Smooth muscle cell (in vitro differentiated cells): ENCODE data around the gene SLC27A3. TPM values are rescaled to one million over a fixed set of nuclear protein-coding genes. Genes with fewer than 3 reads are reported as not detected.

ENCODE experiments used
- DNase-seq: peaks from one replicate; lab custom pipeline; 2025; ENCODE audit not compliant: unreplicated experiment; lab: John Stamatoyannopoulos, UW
- H2AFZ ChIP-seq: fragments of 200-600 bp; sonication (generic); 2 replicates; pipeline ENCODE4 v1.6.0; 2016; ENCODE audit warnings: antibody characterized with exemption, low read depth, mild to moderate bottlenecking
- H3F3A ChIP-seq: fragments of 200-600 bp; sonication (generic); 2 replicates; pipeline ENCODE4 v1.6.0; 2017; ENCODE audit warnings: antibody characterized with exemption, low read depth
- H3K27ac ChIP-seq: fragments of 200-600 bp; sonication (generic); 2 replicates; pipeline ENCODE4 v1.5.1; 2016; ENCODE audit warnings: low read depth, mild to moderate bottlenecking
- H3K27me3 ChIP-seq: fragments of 200-600 bp; sonication (generic); 2 replicates; pipeline ENCODE4 v1.6.1; 2016; ENCODE audit warnings: low read depth, mild to moderate bottlenecking
- H3K36me3 ChIP-seq: fragments of 200-600 bp; sonication (generic); 2 replicates; pipeline ENCODE4 v1.5.1; 2016; ENCODE audit warnings: low read depth
- H3K4me1 ChIP-seq: fragments of 200-600 bp; sonication (generic); 2 replicates; pipeline ENCODE4 v1.5.1; 2016; ENCODE audit warnings: low read depth
- H3K4me2 ChIP-seq: fragments of 200-600 bp; sonication (generic); 2 replicates; pipeline ENCODE4 v1.6.0; 2016; ENCODE audit warnings: mild to moderate bottlenecking
- H3K4me3 ChIP-seq: fragments of 200-600 bp; sonication (generic); 2 replicates; pipeline ENCODE4 v1.5.1; 2016; ENCODE audit warnings: mild to moderate bottlenecking
- H3K79me2 ChIP-seq: fragments of 200-600 bp; sonication (generic); 2 replicates; pipeline ENCODE4 v1.6.0; 2016; ENCODE audit warnings: low read depth, mild to moderate bottlenecking
- H3K9ac ChIP-seq: fragments of 200-600 bp; sonication (generic); 2 replicates; pipeline ENCODE4 v1.6.0; 2016; ENCODE audit warnings: low read depth
- H3K9me3 ChIP-seq: fragments of 200-600 bp; sonication (generic); replicated peaks from 2 replicates; pipeline ENCODE4 v1.5.1; 2016; ENCODE audit warnings: low read depth
- H4K20me1 ChIP-seq: fragments of 200-600 bp; sonication (generic); 2 replicates; pipeline ENCODE4 v1.6.0; 2016; ENCODE audit warnings: low read depth
- CTCF ChIP-seq: fragments of 200-600 bp; sonication (generic); IDR thresholded peaks from 2 replicates; pipeline ENCODE4 v1.5.1; 2017; ENCODE audit warnings: borderline replicate concordance, mild to moderate bottlenecking, antibody characterized with exemption; ENCODE audit not compliant: insufficient read depth, poor library complexity, severe bottlenecking
- WGBS: methylation state at CpG from one replicate; pipeline ENCODE4 v1.1.7; 2016; ENCODE audit warnings: low lambda C conversion rate; 5-methylcytosine and 5-hydroxymethylcytosine counted together
- polyA plus RNA-seq: library from polyadenylated mRNA; unstranded; fragments of >200 nt; fragmentation: Nextera tagmentation; extraction: Ambion mirVana; gene quantifications from 2 replicates; pipeline ENCODE4 v1.2.1, GENCODE V29; 2016
- total RNA-seq: library from RNA; depleted of rRNA; stranded (reverse); fragments of >200 nt; gene quantifications from 2 replicates; pipeline ENCODE4 v1.2.3, GENCODE V29; 2014

SLC27A3 gene
- total and polyA plus RNA-seq, 2 experiments from 2014 or later, result 21.3 to 41.0 TPM

GRCh38 chr1:153777648-153778047 is 2.4 kb downstream of the SLC27A3 start:
- TF ChIP-seq CTCF, result no peak
- Histone ChIP-seq H3F3A (peaks cover 13% of the 10 kb centered on the region), H3K27me3 (no peaks in the 10 kb centered on the region), H2AFZ (no peak overlapping the region), H3K79me2 (peaks cover 13% of the 10 kb centered on the region), H3K27ac (no peak overlapping the region), H4K20me1 (no peaks in the 10 kb centered on the region), H3K36me3 (no peaks in the 10 kb centered on the region), H3K9ac (no peak overlapping the region), H3K4me1 (peaks cover 10% of the 10 kb centered on the region), H3K4me2 (peak overlapping the region; percentile 98), H3K4me3 (no peak overlapping the region), H3K9me3 (no peaks in the 10 kb centered on the region)
- WGBS, result 45% methylated on average over 7 of the region's 7 CpGs
- DNase-seq, result no peak

GRCh38 chr1:153778051-153778823 is 3.0 kb downstream of the SLC27A3 start:
- H3K27me3 ChIP-seq, result no peaks in the 10 kb centered on the region
- H4K20me1 ChIP-seq, result no peaks in the 10 kb centered on the region
- H3K27ac ChIP-seq, result no peak overlapping the region
- H3K9me3 ChIP-seq, result no peaks in the 10 kb centered on the region
- no peak overlapping the region for H3K4me2 ChIP-seq
- WGBS, result 95% methylated on average over 22 of the region's 22 CpGs
- H3F3A ChIP-seq, result peaks cover 9% of the 10 kb centered on the region
- peaks cover 14% of the 10 kb centered on the region for H3K4me1 ChIP-seq
- H3K79me2 ChIP-seq, result peaks cover 13% of the 10 kb centered on the region
- no peak overlapping the region for H3K9ac ChIP-seq
- H2AFZ ChIP-seq, result no peak overlapping the region
- no peaks in the 10 kb centered on the region for H3K36me3 ChIP-seq
- no peak for TF ChIP-seq CTCF
- no peak overlapping the region for H3K4me3 ChIP-seq
- no peak for DNase-seq

- no peak for DNase-seq
- H2AFZ ChIP-seq, result no peak overlapping the region
- H3K9ac ChIP-seq, result no peak overlapping the region
- H3K4me2 ChIP-seq, result no peak overlapping the region
- H3K9me3 ChIP-seq, result no peaks in the 10 kb centered on the region
- no peak for TF ChIP-seq CTCF
- H3F3A ChIP-seq, result peaks cover 3% of the 10 kb centered on the region
- no peak overlapping the region for H3K4me3 ChIP-seq
- H3K27ac ChIP-seq, result no peak overlapping the region
- peaks cover 13% of the 10 kb centered on the region for H3K79me2 ChIP-seq
- H3K27me3 ChIP-seq, result no peaks in the 10 kb centered on the region
- H4K20me1 ChIP-seq, result no peaks in the 10 kb centered on the region
- H3K36me3 ChIP-seq, result no peaks in the 10 kb centered on the region
- WGBS, result 93% methylated on average over 18 of the region's 18 CpGs
- peaks cover 14% of the 10 kb centered on the region for H3K4me1 ChIP-seq
Observed at GRCh38 chr1:153778824-153779519, 3.8 kb downstream of the SLC27A3 start.
